ENCODE data around the gene BPIFB1. TPM values are rescaled to one million over a fixed set of nuclear protein-coding genes. Genes with fewer than 3 reads are reported as not detected.

The BPIFB1 gene
- total and polyA plus RNA-seq, 9 of the 15 experiments (the other 6 are each of a cell fraction or from before 2014, with no cell fraction given) = not detected

DNA sequence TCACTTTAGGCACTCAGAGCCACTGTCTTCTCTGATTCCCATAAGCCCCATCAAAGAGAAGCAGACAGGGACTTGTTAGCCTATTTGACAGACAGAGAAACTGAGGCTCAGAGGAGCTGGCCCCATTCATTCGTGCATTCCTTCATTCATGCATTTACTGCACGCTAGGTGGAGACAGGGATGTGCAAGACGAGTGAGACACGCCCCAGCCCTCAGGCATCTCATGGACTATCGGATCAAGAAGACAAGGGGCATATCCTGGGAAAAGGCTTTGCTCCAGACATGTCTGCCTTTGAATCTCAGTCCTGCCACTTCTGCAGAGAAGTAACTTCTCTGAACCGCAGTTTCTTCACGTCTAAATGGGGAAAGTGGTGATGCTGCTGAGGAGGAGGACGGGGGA lies 54.1 kb downstream of the BPIFB1 start (continued):
- TF ChIP-seq, protein P1, sequence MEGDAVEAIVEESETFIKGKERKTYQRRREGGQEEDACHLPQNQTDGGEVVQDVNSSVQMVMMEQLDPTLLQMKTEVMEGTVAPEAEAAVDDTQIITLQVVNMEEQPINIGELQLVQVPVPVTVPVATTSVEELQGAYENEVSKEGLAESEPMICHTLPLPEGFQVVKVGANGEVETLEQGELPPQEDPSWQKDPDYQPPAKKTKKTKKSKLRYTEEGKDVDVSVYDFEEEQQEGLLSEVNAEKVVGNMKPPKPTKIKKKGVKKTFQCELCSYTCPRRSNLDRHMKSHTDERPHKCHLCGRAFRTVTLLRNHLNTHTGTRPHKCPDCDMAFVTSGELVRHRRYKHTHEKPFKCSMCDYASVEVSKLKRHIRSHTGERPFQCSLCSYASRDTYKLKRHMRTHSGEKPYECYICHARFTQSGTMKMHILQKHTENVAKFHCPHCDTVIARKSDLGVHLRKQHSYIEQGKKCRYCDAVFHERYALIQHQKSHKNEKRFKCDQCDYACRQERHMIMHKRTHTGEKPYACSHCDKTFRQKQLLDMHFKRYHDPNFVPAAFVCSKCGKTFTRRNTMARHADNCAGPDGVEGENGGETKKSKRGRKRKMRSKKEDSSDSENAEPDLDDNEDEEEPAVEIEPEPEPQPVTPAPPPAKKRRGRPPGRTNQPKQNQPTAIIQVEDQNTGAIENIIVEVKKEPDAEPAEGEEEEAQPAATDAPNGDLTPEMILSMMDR (IDR thresholded peaks at IDR 0.05 in 2 of 3, conservative IDR thresholded peaks at IDR 0.05 in 1 of 3; ENCODE audit: insufficient read depth in 2 of 3, low read depth in 1 of 3, low read length in 3 of 3) = peak; percentile 31 to 46 (median 33)
- TF ChIP-seq ZNF274 (IDR thresholded peaks at IDR 0.05; ENCODE audit: borderline replicate concordance, low read depth, low read length) (no peak), RAD21 (CRISPR knock-in tag; conservative IDR thresholded peaks at IDR 0.05 in 1 of 2, IDR thresholded peaks at IDR 0.05 in 1 of 2) (peak in 1 of 2 experiments; percentile 19; a peak in 1 of 4 replicates), BCOR (IDR thresholded peaks at IDR 0.05) (peak; percentile 48; the same call in 1 of the 2 replicates)

GRCh38 chr20:33337531-33338165 lies 54.6 kb downstream of the BPIFB1 start:
- no peak overlapping the region for H3K9ac ChIP-seq (ENCODE audit: insufficient read depth in 1 of 2, low read depth in 2 of 2, low read length in 2 of 2)
- no peak overlapping the region for H3K4me2 ChIP-seq (ENCODE audit: insufficient read depth, low read length)
- peaks cover 10 to 16% of the 10 kb centered on the region in 2 experiments; a peak in 4 of 5 replicates for H3K4me1 ChIP-seq (replicated peaks in 1 of 2; ENCODE audit: control insufficient read depth in 2 of 2, insufficient read depth in 2 of 2, low read length in 2 of 2)
- H3K27ac ChIP-seq (ENCODE audit: extremely low read depth, low read depth, low read length) = no peak overlapping the region
- no TSS peak for BruUV-seq (replicated peaks)
- no peaks in the 10 kb centered on the region for H3K36me3 ChIP-seq (ENCODE audit: control insufficient read depth, insufficient read depth, low read length)
- no peak overlapping the region for H3K4me3 ChIP-seq
- H3K27me3 ChIP-seq (ENCODE audit: control insufficient read depth in 2 of 2, insufficient read depth in 2 of 2, low read length in 2 of 2) = peaks cover 0 to 18% of the 10 kb centered on the region in 2 experiments; a peak in 2 of 5 replicates
- H4K20me1 ChIP-seq (replicated peaks; ENCODE audit: control insufficient read depth, insufficient read depth, low read length) = peaks cover 3% of the 10 kb centered on the region; the same call in 1 of the 2 replicates
- 52% methylated on average over 6 of the region's 6 CpGs for WGBS (ENCODE audit: insufficient coverage, low coverage, missing lambda C conversion rate)
- no peak overlapping the region for H2AFZ ChIP-seq (ENCODE audit: low read depth, low read length)
- ChIA-PET POLR2A (no interaction called here), CTCF (ENCODE audit: low intra/inter-chr PET ratio) (no interaction called here)
- intact Hi-C loops (cut with micrococcal nuclease) = no loop called here
- no peaks in the 10 kb centered on the region for H3K79me2 ChIP-seq (ENCODE audit: control insufficient read depth, insufficient read depth, low read length)
- ATAC-seq (no peak), DNase-seq (ENCODE audit: extremely low read depth in 1 of 4, low spot score in 3 of 4) (no peak), FAIRE-seq (no peak)
- in situ Hi-C loops (cut with MboI) = no loop called here
- no peaks in the 10 kb centered on the region for H3K9me3 ChIP-seq (replicated peaks; ENCODE audit: control insufficient read depth, insufficient read depth, low read depth, low read length)
- H3K9me1 ChIP-seq (ENCODE audit: control insufficient read depth, insufficient read depth, low read length) = peaks cover 3% of the 10 kb centered on the region
- TF ChIP-seq TBL1XR1 (IDR thresholded peaks at IDR 0.05; ENCODE audit: low read length in 2 of 2) (no peak), RB1 (IDR thresholded peaks at IDR 0.05; ENCODE audit: low read depth) (no peak)

Measured in K562 (cell line).